ENCODE data around the gene ITGA2B. TPM values are rescaled to one million over a fixed set of nuclear protein-coding genes. Genes with fewer than 3 reads are reported as not detected.

Gene ITGA2B
- total and polyA plus RNA-seq, 10 of the 15 experiments (the other 5 are each of a cell fraction or from before 2014, with no cell fraction given) = 0.04 to 0.51 (median 0.21) TPM; not detected in 1

DNA sequence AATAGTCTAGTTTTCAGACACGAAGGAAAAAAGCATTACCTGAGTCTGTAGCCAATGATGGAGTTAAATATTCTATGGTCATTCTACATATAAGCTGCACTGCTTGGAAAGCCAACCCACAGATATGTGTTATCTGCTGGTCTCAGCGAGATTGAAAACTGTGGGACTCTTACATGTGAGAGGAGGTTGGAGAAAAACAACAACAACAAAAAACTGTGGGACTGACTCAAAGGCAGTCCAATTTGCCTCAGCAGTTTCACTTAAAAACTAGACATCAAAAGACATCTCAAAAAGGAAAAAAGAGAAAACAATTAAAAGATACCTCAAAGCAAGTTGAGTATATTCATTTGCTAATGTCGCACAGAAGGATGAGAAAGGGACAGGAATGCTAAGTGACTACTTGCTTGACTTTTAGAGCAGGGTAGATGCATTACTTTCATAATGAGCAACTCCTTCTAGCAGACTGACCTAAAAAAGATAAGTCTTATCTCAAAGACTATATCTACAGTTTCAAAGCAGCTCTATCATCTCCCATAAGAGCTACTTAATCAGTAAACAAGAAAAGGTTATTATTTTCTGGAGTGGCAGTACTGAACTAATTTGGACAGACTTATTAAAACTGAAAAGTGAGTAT is 35.5 kb upstream of the ITGA2B start:
- no TSS peak for BruUV-seq (replicated peaks)
- Histone ChIP-seq H3K27ac (ENCODE audit: control insufficient read depth, insufficient read depth) (no peak overlapping the region), H2AFZ (ENCODE audit: control insufficient read depth, low read depth, low read length) (no peak overlapping the region), H4K20me1 (ENCODE audit: control insufficient read depth, insufficient read depth) (no peaks in the 10 kb centered on the region), H3K27me3 (replicated peaks in 1 of 2; ENCODE audit: control insufficient read depth in 2 of 2, insufficient read depth in 2 of 2, low read length in 1 of 2) (no peaks in the 10 kb centered on the region), H3K4me1 (ENCODE audit: control insufficient read depth, insufficient read depth, low read length) (no peaks in the 10 kb centered on the region), H3K4me2 (ENCODE audit: control insufficient read depth, insufficient read depth) (no peak overlapping the region), H3K4me3 (no peak overlapping the region), H3K9me3 (replicated peaks; ENCODE audit: control insufficient read depth, insufficient read depth, low read length) (no peaks in the 10 kb centered on the region), H3K79me2 (ENCODE audit: control insufficient read depth, insufficient read depth, low read length) (no peaks in the 10 kb centered on the region), H3K36me3 (ENCODE audit: control insufficient read depth in 2 of 2, insufficient read depth in 2 of 2, low read length in 1 of 2) (peaks cover 3 to 16% of the 10 kb centered on the region in 2 experiments), H3K9ac (ENCODE audit: control insufficient read depth, insufficient read depth, low read length) (no peak overlapping the region)
- in situ Hi-C loops (cut with MboI) (no loop called here), intact Hi-C loops (cut with micrococcal nuclease; ENCODE audit: unreplicated experiment) (no loop called here)
- CTCF ChIA-PET = no interaction called here
- TF ChIP-seq HDAC2 (IDR thresholded peaks at IDR 0.05) = no peak
- TF ChIP-seq DPF2 (IDR thresholded peaks at IDR 0.05) = no peak
- no peak for TF ChIP-seq REST (IDR thresholded peaks at IDR 0.05; ENCODE audit: low read depth, low read length)
- TF ChIP-seq, protein P1, sequence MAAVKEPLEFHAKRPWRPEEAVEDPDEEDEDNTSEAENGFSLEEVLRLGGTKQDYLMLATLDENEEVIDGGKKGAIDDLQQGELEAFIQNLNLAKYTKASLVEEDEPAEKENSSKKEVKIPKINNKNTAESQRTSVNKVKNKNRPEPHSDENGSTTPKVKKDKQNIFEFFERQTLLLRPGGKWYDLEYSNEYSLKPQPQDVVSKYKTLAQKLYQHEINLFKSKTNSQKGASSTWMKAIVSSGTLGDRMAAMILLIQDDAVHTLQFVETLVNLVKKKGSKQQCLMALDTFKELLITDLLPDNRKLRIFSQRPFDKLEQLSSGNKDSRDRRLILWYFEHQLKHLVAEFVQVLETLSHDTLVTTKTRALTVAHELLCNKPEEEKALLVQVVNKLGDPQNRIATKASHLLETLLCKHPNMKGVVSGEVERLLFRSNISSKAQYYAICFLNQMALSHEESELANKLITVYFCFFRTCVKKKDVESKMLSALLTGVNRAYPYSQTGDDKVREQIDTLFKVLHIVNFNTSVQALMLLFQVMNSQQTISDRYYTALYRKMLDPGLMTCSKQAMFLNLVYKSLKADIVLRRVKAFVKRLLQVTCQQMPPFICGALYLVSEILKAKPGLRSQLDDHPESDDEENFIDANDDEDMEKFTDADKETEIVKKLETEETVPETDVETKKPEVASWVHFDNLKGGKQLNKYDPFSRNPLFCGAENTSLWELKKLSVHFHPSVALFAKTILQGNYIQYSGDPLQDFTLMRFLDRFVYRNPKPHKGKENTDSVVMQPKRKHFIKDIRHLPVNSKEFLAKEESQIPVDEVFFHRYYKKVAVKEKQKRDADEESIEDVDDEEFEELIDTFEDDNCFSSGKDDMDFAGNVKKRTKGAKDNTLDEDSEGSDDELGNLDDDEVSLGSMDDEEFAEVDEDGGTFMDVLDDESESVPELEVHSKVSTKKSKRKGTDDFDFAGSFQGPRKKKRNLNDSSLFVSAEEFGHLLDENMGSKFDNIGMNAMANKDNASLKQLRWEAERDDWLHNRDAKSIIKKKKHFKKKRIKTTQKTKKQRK (IDR thresholded peaks at IDR 0.05; ENCODE audit: low read depth, low read length) = no peak
- no peak for TF ChIP-seq CHD2 (IDR thresholded peaks at IDR 0.05; ENCODE audit: borderline replicate concordance, low read depth, low read length)
- no peak for TF ChIP-seq CHD1 (IDR thresholded peaks at IDR 0.05; ENCODE audit: low read depth, low read length)
- no peak for TF ChIP-seq ZNF687 (IDR thresholded peaks at IDR 0.05)
- TF ChIP-seq RELA (IDR thresholded peaks at IDR 0.05; ENCODE audit: borderline replicate concordance, partially characterized antibody) = no peak
- TF ChIP-seq BCL11A (IDR thresholded peaks at IDR 0.05; ENCODE audit: low read depth, low read length) = no peak
- TF ChIP-seq FOS (IDR thresholded peaks at IDR 0.05; ENCODE audit: borderline replicate concordance, extremely low read depth, insufficient read length) = no peak
- TF ChIP-seq RBBP5 (conservative IDR thresholded peaks at IDR 0.05) = no peak
- no peak for TF ChIP-seq IKZF1 (conservative IDR thresholded peaks at IDR 0.05)
- ATAC-seq (no peak), FAIRE-seq (no peak), DNase-seq (ENCODE audit: low read depth, low spot score) (no peak)
- SMC1A ChIA-PET (ENCODE audit: uncharacterized antibody, unreplicated experiment) = interaction anchor here (0.6 to 1.3 kb wide), 3 partner anchors 9 to 1561 kb away, joined by 3 to 4 read pairs (median 3); no protein-coding TSS in a partner anchor
- 91% methylated on average over 3 of the region's 3 CpGs for WGBS (ENCODE audit: insufficient coverage, insufficient replicate concordance, low lambda C conversion rate, missing lambda C conversion rate)
- RAD21 ChIA-PET (ENCODE audit: unreplicated experiment) = no interaction called here
- POLR2A ChIA-PET = interaction anchor here (1.0 kb wide), 1 partner anchor 17 kb away, joined by 5 read pairs; no protein-coding TSS in a partner anchor

Measured in GM12878 (cell line).